Activated B cell treated with CpG ODN at 0.5 μM for 24 hours (primary cell): ENCODE measurements around the gene NPBWR2. TPM values are rescaled to one million over a fixed set of nuclear protein-coding genes. Genes with fewer than 3 reads are reported as not detected.

Source experiments
- ATAC-seq: fragments of 200-7000 bp; cut with Tn5 transposase; one replicate; pipeline ENCODE4 v1.10.0; 2021; ENCODE audit warnings: low read depth, mild to moderate bottlenecking, moderate library complexity
- CTCF ChIA-PET: fragments of 350-600 bp; sonication (Branson Sonifier 250); formaldehyde crosslinking; loops from one replicate; lab custom pipeline; 2021; ENCODE audit warnings: antibody characterized with exemption; lab: Charles Lee
- POLR2A ChIA-PET: fragments of 350-600 bp; sonication (Branson Sonifier 250); formaldehyde crosslinking; loops from one replicate; lab custom pipeline; 2021; ENCODE audit warnings: antibody characterized with exemption; lab: Charles Lee
- DNase-seq: peaks from one replicate; pipeline ENCODE4 v3.0.0; 2022
- H3K27ac Mint-ChIP-seq: one replicate; pipeline ENCODE4 v1.8.0; 2020; ENCODE audit warnings: mixed read lengths
- H3K27me3 Mint-ChIP-seq: one replicate; pipeline ENCODE4 v1.8.0; 2021; ENCODE audit warnings: mixed read lengths
- H3K36me3 Mint-ChIP-seq: one replicate; pipeline ENCODE4 v1.8.0; 2021; ENCODE audit warnings: low read depth, mixed read lengths
- H3K4me1 Mint-ChIP-seq: one replicate; pipeline ENCODE4 v1.8.0; 2021; ENCODE audit warnings: mixed read lengths
- H3K4me3 Mint-ChIP-seq: one replicate; pipeline ENCODE4 v1.8.0; 2020; ENCODE audit warnings: mild to moderate bottlenecking, mixed read lengths
- H3K9me3 Mint-ChIP-seq: one replicate; pipeline ENCODE4 v1.8.0; 2020; ENCODE audit warnings: mixed read lengths
- CTCF ChIP-seq: fragments of 200-600 bp; IDR thresholded peaks from one replicate; pipeline ENCODE4 v1.8.0; 2022; ENCODE audit warnings: antibody characterized with exemption, mild to moderate bottlenecking
- intact Hi-C: fragments of 100-400 bp; cut with micrococcal nuclease; formaldehyde crosslinking; loops from one replicate; pipeline ENCODE4 v1.15.1; 2024
- total RNA-seq: library from RNA; stranded (reverse); gene quantifications from 2 replicates; pipeline ENCODE4 v1.2.3, GENCODE V29; 2022

The NPBWR2 gene
- total RNA-seq, 1 donor from 2014 or later: not detected

DNA sequence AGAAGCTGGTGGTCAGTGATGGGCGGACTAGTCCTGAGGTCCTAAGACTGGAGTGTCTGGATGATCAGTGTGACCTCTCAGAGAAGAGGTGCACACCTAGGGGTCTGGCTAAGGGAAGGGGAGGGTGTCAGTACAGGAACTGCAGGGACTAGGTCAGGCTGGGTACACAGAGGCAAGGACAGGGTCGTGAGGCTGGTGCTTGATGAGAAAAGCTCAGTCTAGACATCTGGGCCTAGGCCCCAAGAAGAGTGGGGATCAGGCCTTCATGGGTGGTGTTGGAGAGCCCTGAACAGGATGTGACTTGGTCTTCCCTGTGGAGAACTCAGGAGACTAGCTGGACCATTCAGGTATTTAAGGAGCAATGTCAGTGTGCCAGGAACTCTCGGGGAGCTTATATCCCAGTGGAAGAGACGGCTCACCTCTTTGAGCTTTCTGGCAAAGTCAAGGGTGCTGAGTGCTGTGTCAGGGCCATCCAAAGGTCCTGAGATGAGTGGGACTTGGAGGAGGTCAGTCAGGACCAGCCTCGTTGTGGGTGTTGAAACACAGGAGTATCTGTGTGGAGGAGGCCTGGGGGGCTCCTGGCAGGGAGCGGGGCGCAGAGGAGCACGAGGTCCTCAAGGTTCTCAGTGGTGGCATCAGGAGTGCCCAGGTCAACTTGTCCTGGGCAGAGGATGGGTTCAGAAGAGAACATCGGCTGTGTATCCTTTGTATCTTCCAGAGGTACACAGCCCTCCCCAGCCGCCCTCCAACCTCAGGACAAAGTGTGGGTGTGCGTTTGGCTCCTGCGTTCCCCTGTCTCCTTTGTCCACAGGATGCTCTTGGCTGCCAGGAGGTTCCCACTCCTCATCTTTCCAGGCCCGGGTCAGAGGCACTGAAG, 43.6 kb upstream of the NPBWR2 start:
- no peaks in the 10 kb centered on the region for H3K4me1 Mint-ChIP-seq
- H3K9me3 Mint-ChIP-seq: no peaks in the 10 kb centered on the region
- no peak for DNase-seq
- POLR2A ChIA-PET: no interaction called here
- intact Hi-C loops: no loop called here
- CTCF ChIA-PET: no interaction called here
- TF ChIP-seq CTCF: no peak
- no peak overlapping the region for H3K27ac Mint-ChIP-seq
- no peak overlapping the region for H3K4me3 Mint-ChIP-seq
- ATAC-seq: no peak
- H3K36me3 Mint-ChIP-seq: no peaks in the 10 kb centered on the region
- no peaks in the 10 kb centered on the region for H3K27me3 Mint-ChIP-seq

GRCh38 chr20:64149809-64150560, 42.6 kb upstream of the NPBWR2 start:
- H3K36me3 Mint-ChIP-seq: no peaks in the 10 kb centered on the region
- no peaks in the 10 kb centered on the region for H3K4me1 Mint-ChIP-seq
- intact Hi-C loops: no loop called here
- ATAC-seq (no peak), DNase-seq (no peak)
- CTCF ChIA-PET: no interaction called here
- H3K9me3 Mint-ChIP-seq: no peaks in the 10 kb centered on the region
- H3K4me3 Mint-ChIP-seq: no peak overlapping the region
- H3K27ac Mint-ChIP-seq: no peak overlapping the region
- no peaks in the 10 kb centered on the region for H3K27me3 Mint-ChIP-seq
- POLR2A ChIA-PET: no interaction called here
- TF ChIP-seq CTCF: no peak

DNA sequence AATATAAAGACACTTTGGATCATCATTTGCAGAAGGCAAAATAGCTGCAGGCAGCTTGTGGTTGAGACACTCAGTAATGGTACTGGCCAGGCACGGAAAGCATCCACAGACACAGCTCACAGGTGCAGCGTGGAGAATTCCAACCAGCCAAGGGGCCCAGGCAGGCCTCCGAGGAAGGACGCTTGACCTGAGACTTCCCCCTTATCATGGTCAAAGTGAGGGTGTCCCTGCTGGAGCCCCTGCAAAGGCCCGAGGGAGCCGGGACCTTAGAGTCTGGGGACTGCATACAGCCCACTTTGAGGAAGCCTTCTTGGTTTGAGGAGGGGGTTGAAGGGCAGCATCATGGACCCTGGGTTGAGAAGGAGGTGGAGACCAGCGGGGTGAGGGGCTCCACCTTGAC, 41.8 kb upstream of the NPBWR2 start:
- Mint-ChIP-seq H3K27me3 (no peaks in the 10 kb centered on the region), H3K4me3 (no peak overlapping the region), H3K4me1 (no peaks in the 10 kb centered on the region), H3K36me3 (no peaks in the 10 kb centered on the region), H3K9me3 (peaks cover 4% of the 10 kb centered on the region), H3K27ac (no peak overlapping the region)
- TF ChIP-seq CTCF: no peak
- ChIA-PET POLR2A (no interaction called here), CTCF (no interaction called here)
- intact Hi-C loops: no loop called here
- DNase-seq (no peak), ATAC-seq (no peak)

DNA sequence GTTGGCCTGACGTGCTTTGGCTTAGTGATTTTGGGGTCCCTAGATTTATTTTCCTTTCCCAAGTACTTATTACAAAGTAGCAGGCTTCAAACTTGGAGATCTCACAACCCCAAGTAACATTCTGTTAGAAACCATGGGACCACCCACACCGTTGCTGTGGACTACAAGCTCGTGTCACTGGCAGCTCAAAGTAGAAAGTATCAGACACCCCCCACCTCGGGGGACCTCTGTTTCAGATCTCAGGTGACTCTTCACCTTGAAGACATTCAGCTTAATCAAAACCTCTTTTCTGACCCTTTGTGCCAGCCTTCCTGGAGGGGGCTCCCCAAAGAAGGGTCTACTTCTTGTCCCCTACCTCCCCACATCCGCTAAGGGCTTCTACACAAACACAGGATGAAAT, 41.2 kb upstream of the NPBWR2 start:
- no peak overlapping the region for H3K27ac Mint-ChIP-seq
- ChIA-PET CTCF (no interaction called here), POLR2A (interaction anchor here (0.6 kb wide), 1 partner anchor 70 kb away, joined by 7 read pairs; the partner anchor contains the start of gene RGS19)
- TF ChIP-seq CTCF: no peak
- H3K9me3 Mint-ChIP-seq: peaks cover 4% of the 10 kb centered on the region
- H3K4me3 Mint-ChIP-seq: no peak overlapping the region
- no peak for ATAC-seq
- no peaks in the 10 kb centered on the region for H3K4me1 Mint-ChIP-seq
- no peaks in the 10 kb centered on the region for H3K36me3 Mint-ChIP-seq
- no peak for DNase-seq
- intact Hi-C loops: no loop called here
- H3K27me3 Mint-ChIP-seq: no peaks in the 10 kb centered on the region

GRCh38 chr20:64146936-64147477, 39.6 kb upstream of the NPBWR2 start:
- H3K4me1 Mint-ChIP-seq: no peaks in the 10 kb centered on the region
- no peak overlapping the region for H3K4me3 Mint-ChIP-seq
- TF ChIP-seq CTCF: no peak
- DNase-seq: no peak
- ChIA-PET CTCF (no interaction called here), POLR2A (no interaction called here)
- no peak overlapping the region for H3K27ac Mint-ChIP-seq
- H3K27me3 Mint-ChIP-seq: no peaks in the 10 kb centered on the region
- no peak for ATAC-seq
- no peaks in the 10 kb centered on the region for H3K36me3 Mint-ChIP-seq
- intact Hi-C loops: no loop called here
- peaks cover 4% of the 10 kb centered on the region for H3K9me3 Mint-ChIP-seq
